ENCODE measurements around the gene RGS19. TPM values are rescaled to one million over a fixed set of nuclear protein-coding genes. Genes with fewer than 3 reads are reported as not detected.

Gene RGS19
- total RNA-seq, 4 donors from 2014 or later, result 12.9 to 35.7 (median 20.1) TPM

GRCh38 chr20:64024141-64024990, 55.0 kb downstream of the RGS19 start:
- Histone ChIP-seq H3K27ac (no peak overlapping the region), H3K36me3 (peaks cover 3 to 100% (median 66%) of the 10 kb centered on the region in 3 donors), H3K4me1 (no peaks in the 10 kb centered on the region), H3K4me3 (no peak overlapping the region), H3K9me3 (no peaks in the 10 kb centered on the region), H3K27me3 (no peaks in the 10 kb centered on the region)
- no peak for TF ChIP-seq CTCF (IDR thresholded peaks at IDR 0.05)
- TF ChIP-seq POLR2A (IDR thresholded peaks at IDR 0.05), result no peak
- no peak for TF ChIP-seq EP300 (IDR thresholded peaks at IDR 0.05)
- DNase-seq (ENCODE audit: low spot score in 2 of 2), result no peak
- 65 to 74% methylated on average over 16 to 17 of the region's 17 CpGs for WGBS, 2 donors

- H3K9me3 ChIP-seq, result no peaks in the 10 kb centered on the region
- no peak for DNase-seq (ENCODE audit: low spot score in 2 of 2)
- WGBS, 2 donors, result 69 to 72% methylated on average over 12 to 15 of the region's 15 CpGs
- H3K27me3 ChIP-seq, result no peaks in the 10 kb centered on the region
- no peaks in the 10 kb centered on the region for H3K4me1 ChIP-seq
- H3K36me3 ChIP-seq, result peaks cover 3 to 100% (median 65%) of the 10 kb centered on the region in 3 donors
- TF ChIP-seq POLR2A (IDR thresholded peaks at IDR 0.05), result no peak
- TF ChIP-seq EP300 (IDR thresholded peaks at IDR 0.05), result no peak
- TF ChIP-seq CTCF (IDR thresholded peaks at IDR 0.05), result no peak
- H3K4me3 ChIP-seq, result no peak overlapping the region
- no peak overlapping the region for H3K27ac ChIP-seq
Measured at GRCh38 chr20:64023361-64024140, 55.8 kb downstream of the RGS19 start.

Small RNA genes within 50 kb of the gene (small RNA-seq; reads per million reads assigned to genes)
- gene AL355803.1 (not detected), gene MIR6813 (not detected)

Other genes starting within 250 kb of the RGS19 start
- 10 to 100 TPM; 11.5 to 20.4 (median 12.6) TPM for gene ZBTB46, start 248.3 kb downstream of the RGS19 start, total RNA-seq
- gene ABHD16B, start 218.0 kb downstream of the RGS19 start, total RNA-seq, result not detected
- 100 to 1,000 TPM; 108 to 122 (median 115) TPM for gene TPD52L2, start 214.2 kb downstream of the RGS19 start, total RNA-seq
- gene DNAJC5, start 184.4 kb downstream of the RGS19 start, total RNA-seq, result 10 to 100 TPM; 30.6 to 40.2 (median 32.1) TPM
- 10 to 100 TPM; 31.2 to 96.0 (median 50.0) TPM for gene UCKL1, start 123.1 kb downstream of the RGS19 start, total RNA-seq
- gene ZNF512B, start 109.6 kb downstream of the RGS19 start, total RNA-seq, result 10 to 100 TPM in 2 of 4 donors, 1 to 10 TPM in 2; 8.3 to 18.3 (median 11.7) TPM
- gene SAMD10, start 99.9 kb downstream of the RGS19 start, total RNA-seq, result 1 to 10 TPM; 1.3 to 5.1 (median 2.8) TPM
- 10 to 100 TPM; 70.5 to 77.0 (median 73.8) TPM for gene PRPF6, start 98.4 kb downstream of the RGS19 start, total RNA-seq
- 10 to 100 TPM in 1 of 4 donors, 1 to 10 TPM in 3; 1.7 to 14.4 (median 4.1) TPM for gene C20orf204, start 43.3 kb downstream of the RGS19 start, total RNA-seq
- 10 to 100 TPM in 3 of 4 donors, 1 to 10 TPM in 1; 4.6 to 44.6 (median 21.4) TPM for gene SOX18, start 29.9 kb downstream of the RGS19 start, total RNA-seq
- 10 to 100 TPM; 45.6 to 62.9 (median 59.2) TPM for gene TCEA2, start 16.3 kb downstream of the RGS19 start, total RNA-seq
- gene OPRL1, start 564 bp upstream of the RGS19 start, total RNA-seq, result 1 to 10 TPM in 1 of 4 donors, under 1 TPM in 3; 0.21 to 1.5 (median 0.71) TPM
- 1 to 10 TPM in 1 of 4 donors, under 1 TPM in 2, not detected in 1; 0.59 to 1.3 (median 0.84) TPM for gene LKAAEAR1, start 4.9 kb upstream of the RGS19 start, total RNA-seq
- gene NPBWR2, start 28.0 kb upstream of the RGS19 start, total RNA-seq, result not detected
- not detected for gene MYT1, start 84.9 kb upstream of the RGS19 start, total RNA-seq
- 100 to 1,000 TPM in 3 of 4 donors, 10 to 100 TPM in 1; 57.0 to 119 (median 103) TPM for gene PCMTD2, start 176.2 kb upstream of the RGS19 start, total RNA-seq